Glomerular visceral epithelial cell (primary cell): ENCODE measurements around the gene CACNA1E.
"Not testable (repeated sequence)": the region's sequence is repeated elsewhere in the genome, so short reads cannot be mapped to it uniquely, and the experiment has no call there.

Experiments used
- DNase-seq: peaks from one replicate; pipeline ENCODE4 v3.0.0-alpha.2; 2016; ENCODE audit errors: extremely low spot score

The CACNA1E gene

GRCh38 chr1:181807251-181807650 is 323.9 kb downstream of the CACNA1E start:
- no peak for DNase-seq

- no peak for DNase-seq
Observed at GRCh38 chr1:181809991-181810545, 326.8 kb downstream of the CACNA1E start.

GRCh38 chr1:181812208-181812607 is 328.9 kb downstream of the CACNA1E start:
- DNase-seq, result no peak

GRCh38 chr1:181813266-181813665 is 329.9 kb downstream of the CACNA1E start:
- no peak for DNase-seq

GRCh38 chr1:181816608-181817007 is 333.3 kb downstream of the CACNA1E start:
- no peak for DNase-seq

GRCh38 chr1:181817091-181817490 is 333.8 kb downstream of the CACNA1E start:
- no peak for DNase-seq

- DNase-seq, result no peak
Observed at GRCh38 chr1:181818459-181818858, 335.1 kb downstream of the CACNA1E start.

GRCh38 chr1:181818943-181819342 is 335.6 kb downstream of the CACNA1E start:
- no peak for DNase-seq

- DNase-seq, result no peak
Observed at GRCh38 chr1:181821701-181822100, 338.4 kb downstream of the CACNA1E start.

GRCh38 chr1:181832173-181832880 is 349.0 kb downstream of the CACNA1E start:
- not testable (repeated sequence) for DNase-seq

- DNase-seq, result no peak
Observed at GRCh38 chr1:181846001-181846645, 362.8 kb downstream of the CACNA1E start.

- DNase-seq, result no peak
Observed at GRCh38 chr1:181846681-181847080, 363.4 kb downstream of the CACNA1E start.

GRCh38 chr1:181849071-181849470 is 365.8 kb downstream of the CACNA1E start:
- DNase-seq, result no peak

GRCh38 chr1:181854212-181854611 is 370.9 kb downstream of the CACNA1E start:
- DNase-seq, result not testable (repeated sequence)

GRCh38 chr1:181855380-181855779 is 372.1 kb downstream of the CACNA1E start:
- DNase-seq, result no peak
